Measurements from ENCODE around the gene CYP24A1.

DNA sequence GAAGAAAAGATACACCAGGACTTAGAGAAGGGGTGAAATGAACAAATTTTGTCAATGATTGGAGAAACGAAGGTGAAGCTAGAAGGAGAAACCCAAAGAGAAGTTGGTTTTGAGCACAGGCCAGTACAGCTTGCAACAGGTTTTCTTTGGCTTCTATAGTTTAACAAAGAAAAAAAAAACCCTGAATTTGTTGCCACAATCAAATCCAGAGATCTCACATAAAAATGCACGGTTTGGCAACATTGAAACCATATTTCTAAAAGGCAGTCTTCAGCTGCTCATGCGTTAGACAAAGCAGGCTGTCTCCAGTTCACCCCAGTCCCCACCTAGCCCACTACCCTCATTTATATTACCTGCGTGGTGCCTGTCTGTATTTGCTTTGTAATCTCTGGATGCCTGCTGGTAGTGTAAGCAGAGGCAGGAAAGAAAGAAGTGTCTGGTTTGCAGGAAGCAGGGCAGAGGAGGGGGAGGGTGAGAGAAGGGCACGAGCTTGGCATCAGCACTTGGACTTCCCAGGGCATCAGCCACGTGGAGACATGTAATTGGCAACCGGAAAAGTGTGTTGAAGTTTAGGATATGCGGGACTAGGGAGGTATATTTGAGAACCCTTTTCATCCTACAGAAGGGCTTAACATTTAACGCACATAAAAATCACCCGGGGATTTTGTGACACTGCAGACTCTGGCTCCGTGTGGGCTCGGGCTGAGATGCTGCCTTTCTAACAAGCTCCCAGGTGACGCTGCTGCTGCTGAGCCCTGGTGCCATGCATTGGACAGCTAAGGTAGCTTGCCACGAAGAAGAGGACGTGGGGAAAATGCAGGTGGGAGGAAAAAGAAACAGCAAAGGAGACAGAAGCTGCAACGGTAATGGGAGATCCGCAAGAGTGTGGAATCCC lies 48.5 kb upstream of the CYP24A1 start:
- TF ChIP-seq CTCF (IDR thresholded peaks at IDR 0.05) (no peak), POLR2A (IDR thresholded peaks at IDR 0.05) (no peak)
